GM12874 (cell line): ENCODE data around the gene IL6R.

Source experiments
- CTCF ChIP-seq: IDR thresholded peaks from 2 replicates; pipeline ENCODE4 v1.5.1; 2011; ENCODE audit warnings: low read depth, mild to moderate bottlenecking, control low read depth, low read length, moderate library complexity; ENCODE audit not compliant: insufficient read depth

IL6R gene

GRCh38 chr1:154418923-154419619, 13.9 kb downstream of the IL6R start:
- TF ChIP-seq CTCF = no peak

- no peak for TF ChIP-seq CTCF
These were observed 14.8 kb downstream of the IL6R start for GRCh38 chr1:154419620-154420571.

GRCh38 chr1:154420961-154421924, 16.1 kb downstream of the IL6R start:
- TF ChIP-seq CTCF = no peak

GRCh38 chr1:154422521-154422920, 17.4 kb downstream of the IL6R start:
- TF ChIP-seq CTCF = no peak

- no peak for TF ChIP-seq CTCF
These were observed 18.3 kb downstream of the IL6R start for GRCh38 chr1:154423304-154423987.

GRCh38 chr1:154423988-154424326, 18.8 kb downstream of the IL6R start:
- no peak for TF ChIP-seq CTCF
